ENCODE results near the gene DEPDC1. TPM values are rescaled to one million over a fixed set of nuclear protein-coding genes. Genes with fewer than 3 reads are reported as not detected.

The DEPDC1 gene
- total RNA-seq, 1 experiment from 2014 or later = 44.5 TPM

DNA sequence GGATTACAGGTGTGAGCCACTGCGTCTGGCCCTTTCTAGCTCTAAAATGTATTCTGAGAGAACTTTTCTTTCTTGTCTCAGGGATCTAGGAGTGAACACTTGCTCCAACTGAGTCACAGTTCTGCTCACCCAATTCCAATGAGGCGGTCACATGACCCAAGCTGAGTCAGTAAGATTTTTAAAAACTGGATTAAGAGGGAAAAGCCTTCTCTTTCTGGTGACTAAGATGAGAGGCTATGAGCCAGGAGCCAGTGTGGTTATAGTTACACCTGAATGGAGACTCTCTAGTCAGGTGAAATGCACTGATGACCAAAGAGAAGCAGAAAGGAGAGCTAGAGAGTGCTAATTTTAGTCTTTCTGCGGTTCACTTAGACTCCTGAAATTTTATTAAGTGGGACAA is 9.5 kb upstream of the DEPDC1 start:
- peaks cover 25% of the 10 kb centered on the region for H3K36me3 Mint-ChIP-seq
- H3K9me3 Mint-ChIP-seq = peaks cover 59% of the 10 kb centered on the region
- H3K4me1 Mint-ChIP-seq = no peaks in the 10 kb centered on the region
- H3K27me3 Mint-ChIP-seq (ENCODE audit: low read depth) = no peaks in the 10 kb centered on the region; the same call in 1 of the 2 replicates
- H3K27ac Mint-ChIP-seq = no peak overlapping the region
- DNase-seq (ENCODE audit: low spot score) = no peak
- POLR2A ChIA-PET = no interaction called here
- CTCF ChIA-PET = no interaction called here
- TF ChIP-seq, protein P1, sequence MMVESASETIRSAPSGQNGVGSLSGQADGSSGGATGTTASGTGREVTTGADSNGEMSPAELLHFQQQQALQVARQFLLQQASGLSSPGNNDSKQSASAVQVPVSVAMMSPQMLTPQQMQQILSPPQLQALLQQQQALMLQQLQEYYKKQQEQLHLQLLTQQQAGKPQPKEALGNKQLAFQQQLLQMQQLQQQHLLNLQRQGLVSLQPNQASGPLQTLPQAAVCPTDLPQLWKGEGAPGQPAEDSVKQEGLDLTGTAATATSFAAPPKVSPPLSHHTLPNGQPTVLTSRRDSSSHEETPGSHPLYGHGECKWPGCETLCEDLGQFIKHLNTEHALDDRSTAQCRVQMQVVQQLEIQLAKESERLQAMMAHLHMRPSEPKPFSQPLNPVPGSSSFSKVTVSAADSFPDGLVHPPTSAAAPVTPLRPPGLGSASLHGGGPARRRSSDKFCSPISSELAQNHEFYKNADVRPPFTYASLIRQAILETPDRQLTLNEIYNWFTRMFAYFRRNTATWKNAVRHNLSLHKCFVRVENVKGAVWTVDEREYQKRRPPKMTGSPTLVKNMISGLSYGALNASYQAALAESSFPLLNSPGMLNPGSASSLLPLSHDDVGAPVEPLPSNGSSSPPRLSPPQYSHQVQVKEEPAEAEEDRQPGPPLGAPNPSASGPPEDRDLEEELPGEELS (CRISPR knock-in tag; IDR thresholded peaks at IDR 0.05) = no peak
- TF ChIP-seq, protein P2, sequence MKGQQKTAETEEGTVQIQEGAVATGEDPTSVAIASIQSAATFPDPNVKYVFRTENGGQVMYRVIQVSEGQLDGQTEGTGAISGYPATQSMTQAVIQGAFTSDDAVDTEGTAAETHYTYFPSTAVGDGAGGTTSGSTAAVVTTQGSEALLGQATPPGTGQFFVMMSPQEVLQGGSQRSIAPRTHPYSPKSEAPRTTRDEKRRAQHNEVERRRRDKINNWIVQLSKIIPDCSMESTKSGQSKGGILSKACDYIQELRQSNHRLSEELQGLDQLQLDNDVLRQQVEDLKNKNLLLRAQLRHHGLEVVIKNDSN (CRISPR knock-in tag; IDR thresholded peaks at IDR 0.05) = no peak
- TF ChIP-seq EMX1 (CRISPR knock-in tag; IDR thresholded peaks at IDR 0.05) (no peak), ATF1 (CRISPR knock-in tag; IDR thresholded peaks at IDR 0.05) (no peak), ELF4 (CRISPR knock-in tag; IDR thresholded peaks at IDR 0.05; ENCODE audit: low read depth) (no peak), MYBL2 (CRISPR knock-in tag; IDR thresholded peaks at IDR 0.05) (no peak), SMAD4 (CRISPR knock-in tag; IDR thresholded peaks at IDR 0.05) (no peak), KAT7 (CRISPR knock-in tag; IDR thresholded peaks at IDR 0.05; ENCODE audit: borderline replicate concordance) (no peak)
- TF ChIP-seq, protein P3, sequence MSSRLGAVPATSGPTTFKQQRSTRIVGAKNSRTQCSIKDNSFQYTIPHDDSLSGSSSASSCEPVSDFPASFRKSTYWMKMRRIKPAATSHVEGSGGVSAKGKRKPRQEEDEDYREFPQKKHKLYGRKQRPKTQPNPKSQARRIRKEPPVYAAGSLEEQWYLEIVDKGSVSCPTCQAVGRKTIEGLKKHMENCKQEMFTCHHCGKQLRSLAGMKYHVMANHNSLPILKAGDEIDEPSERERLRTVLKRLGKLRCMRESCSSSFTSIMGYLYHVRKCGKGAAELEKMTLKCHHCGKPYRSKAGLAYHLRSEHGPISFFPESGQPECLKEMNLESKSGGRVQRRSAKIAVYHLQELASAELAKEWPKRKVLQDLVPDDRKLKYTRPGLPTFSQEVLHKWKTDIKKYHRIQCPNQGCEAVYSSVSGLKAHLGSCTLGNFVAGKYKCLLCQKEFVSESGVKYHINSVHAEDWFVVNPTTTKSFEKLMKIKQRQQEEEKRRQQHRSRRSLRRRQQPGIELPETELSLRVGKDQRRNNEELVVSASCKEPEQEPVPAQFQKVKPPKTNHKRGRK (CRISPR knock-in tag; IDR thresholded peaks at IDR 0.05; ENCODE audit: borderline replicate concordance) = no peak
- TF ChIP-seq, protein P4, sequence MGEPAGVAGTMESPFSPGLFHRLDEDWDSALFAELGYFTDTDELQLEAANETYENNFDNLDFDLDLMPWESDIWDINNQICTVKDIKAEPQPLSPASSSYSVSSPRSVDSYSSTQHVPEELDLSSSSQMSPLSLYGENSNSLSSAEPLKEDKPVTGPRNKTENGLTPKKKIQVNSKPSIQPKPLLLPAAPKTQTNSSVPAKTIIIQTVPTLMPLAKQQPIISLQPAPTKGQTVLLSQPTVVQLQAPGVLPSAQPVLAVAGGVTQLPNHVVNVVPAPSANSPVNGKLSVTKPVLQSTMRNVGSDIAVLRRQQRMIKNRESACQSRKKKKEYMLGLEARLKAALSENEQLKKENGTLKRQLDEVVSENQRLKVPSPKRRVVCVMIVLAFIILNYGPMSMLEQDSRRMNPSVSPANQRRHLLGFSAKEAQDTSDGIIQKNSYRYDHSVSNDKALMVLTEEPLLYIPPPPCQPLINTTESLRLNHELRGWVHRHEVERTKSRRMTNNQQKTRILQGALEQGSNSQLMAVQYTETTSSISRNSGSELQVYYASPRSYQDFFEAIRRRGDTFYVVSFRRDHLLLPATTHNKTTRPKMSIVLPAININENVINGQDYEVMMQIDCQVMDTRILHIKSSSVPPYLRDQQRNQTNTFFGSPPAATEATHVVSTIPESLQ (CRISPR knock-in tag; IDR thresholded peaks at IDR 0.05) = no peak
- TF ChIP-seq, protein P5, sequence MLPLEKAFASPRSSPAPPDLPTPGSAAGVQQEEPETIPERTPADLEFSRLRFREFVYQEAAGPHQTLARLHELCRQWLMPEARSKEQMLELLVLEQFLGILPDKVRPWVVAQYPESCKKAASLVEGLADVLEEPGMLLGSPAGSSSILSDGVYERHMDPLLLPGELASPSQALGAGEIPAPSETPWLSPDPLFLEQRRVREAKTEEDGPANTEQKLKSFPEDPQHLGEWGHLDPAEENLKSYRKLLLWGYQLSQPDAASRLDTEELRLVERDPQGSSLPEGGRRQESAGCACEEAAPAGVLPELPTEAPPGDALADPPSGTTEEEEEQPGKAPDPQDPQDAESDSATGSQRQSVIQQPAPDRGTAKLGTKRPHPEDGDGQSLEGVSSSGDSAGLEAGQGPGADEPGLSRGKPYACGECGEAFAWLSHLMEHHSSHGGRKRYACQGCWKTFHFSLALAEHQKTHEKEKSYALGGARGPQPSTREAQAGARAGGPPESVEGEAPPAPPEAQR (CRISPR knock-in tag; IDR thresholded peaks at IDR 0.05) = no peak
- TF ChIP-seq, protein P6, sequence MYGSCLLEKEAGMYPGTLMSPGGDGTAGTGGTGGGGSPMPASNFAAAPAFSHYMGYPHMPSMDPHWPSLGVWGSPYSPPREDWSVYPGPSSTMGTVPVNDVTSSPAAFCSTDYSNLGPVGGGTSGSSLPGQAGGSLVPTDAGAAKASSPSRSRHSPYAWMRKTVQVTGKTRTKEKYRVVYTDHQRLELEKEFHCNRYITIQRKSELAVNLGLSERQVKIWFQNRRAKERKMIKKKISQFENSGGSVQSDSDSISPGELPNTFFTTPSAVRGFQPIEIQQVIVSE (CRISPR knock-in tag; IDR thresholded peaks at IDR 0.05; ENCODE audit: borderline replicate concordance) = no peak
- no peak overlapping the region for H3K4me3 Mint-ChIP-seq
- ATAC-seq = no peak

DNA sequence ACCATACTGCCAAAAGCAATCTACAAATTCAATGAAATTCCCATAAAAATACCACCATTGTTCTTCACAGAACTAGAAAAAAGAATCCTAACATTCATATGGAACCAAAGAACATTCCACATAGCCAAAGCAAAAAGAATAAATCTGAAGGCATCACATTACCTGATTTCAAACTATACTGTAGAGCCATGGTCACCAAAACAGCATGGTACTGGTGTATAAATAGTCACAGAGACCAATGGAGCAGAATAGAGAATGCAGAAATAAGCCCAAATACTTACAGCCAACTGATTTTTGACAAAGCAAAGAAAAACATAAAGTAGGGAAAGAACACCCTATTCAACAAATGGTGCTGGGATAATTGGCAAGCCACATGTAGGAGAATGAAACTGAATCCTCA is 6.2 kb upstream of the DEPDC1 start:
- Mint-ChIP-seq H3K4me3 (no peak overlapping the region), H3K36me3 (peaks cover 22% of the 10 kb centered on the region), H3K27ac (no peak overlapping the region), H3K4me1 (no peaks in the 10 kb centered on the region), H3K27me3 (ENCODE audit: low read depth) (no peaks in the 10 kb centered on the region; the same call in 1 of the 2 replicates), H3K9me3 (peaks cover 53% of the 10 kb centered on the region)
- CTCF ChIA-PET = no interaction called here
- TF ChIP-seq, protein P7, sequence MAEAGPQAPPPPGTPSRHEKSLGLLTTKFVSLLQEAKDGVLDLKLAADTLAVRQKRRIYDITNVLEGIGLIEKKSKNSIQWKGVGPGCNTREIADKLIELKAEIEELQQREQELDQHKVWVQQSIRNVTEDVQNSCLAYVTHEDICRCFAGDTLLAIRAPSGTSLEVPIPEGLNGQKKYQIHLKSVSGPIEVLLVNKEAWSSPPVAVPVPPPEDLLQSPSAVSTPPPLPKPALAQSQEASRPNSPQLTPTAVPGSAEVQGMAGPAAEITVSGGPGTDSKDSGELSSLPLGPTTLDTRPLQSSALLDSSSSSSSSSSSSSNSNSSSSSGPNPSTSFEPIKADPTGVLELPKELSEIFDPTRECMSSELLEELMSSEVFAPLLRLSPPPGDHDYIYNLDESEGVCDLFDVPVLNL (CRISPR knock-in tag; IDR thresholded peaks at IDR 0.05; ENCODE audit: borderline replicate concordance, low read depth) = no peak
- TF ChIP-seq ATF1 (CRISPR knock-in tag; IDR thresholded peaks at IDR 0.05) (no peak), NR3C1 (CRISPR knock-in tag; conservative IDR thresholded peaks at IDR 0.05; ENCODE audit: low read depth) (no peak), CREB1 (CRISPR knock-in tag; IDR thresholded peaks at IDR 0.05) (no peak), ZNF232 (CRISPR knock-in tag; IDR thresholded peaks at IDR 0.05) (no peak), GABPB1 (CRISPR knock-in tag; IDR thresholded peaks at IDR 0.05) (no peak)
- DNase-seq (ENCODE audit: low spot score) (no peak), ATAC-seq (no peak)
- POLR2A ChIA-PET = no interaction called here
